Osteoblast (primary cell): ENCODE results near the gene COPS6. TPM values are rescaled to one million over a fixed set of nuclear protein-coding genes. Genes with fewer than 3 reads are reported as not detected.

Experiments used
- DNase-seq: peaks from one replicate; pipeline ENCODE4 v3.0.0; 2011; ENCODE audit warnings: low spot score, mixed read lengths; ENCODE audit not compliant: insufficient read length; ENCODE audit errors: missing footprints
- H2AFZ ChIP-seq: 2 replicates; pipeline ENCODE4 v1.6.0; 2011; ENCODE audit warnings: mild to moderate bottlenecking, low read length
- H3K27ac ChIP-seq: 2 replicates; pipeline ENCODE4 v1.5.1; 2011; ENCODE audit warnings: mild to moderate bottlenecking, low read depth, low read length, moderate library complexity
- H3K27me3 ChIP-seq: 2 replicates; pipeline ENCODE4 v1.6.0; 2012; ENCODE audit warnings: mild to moderate bottlenecking, control low read depth, inconsistent platforms, low read length, moderate library complexity; ENCODE audit not compliant: insufficient read depth
- H3K36me3 ChIP-seq: 2 replicates; pipeline ENCODE4 v1.5.1; 2011; ENCODE audit warnings: mild to moderate bottlenecking, low read length, control low read depth, moderate library complexity; ENCODE audit not compliant: insufficient read depth
- H3K4me1 ChIP-seq: 2 replicates; pipeline ENCODE4 v1.5.1; 2011; ENCODE audit warnings: mild to moderate bottlenecking, low read length, control low read depth, moderate library complexity; ENCODE audit not compliant: insufficient read depth
- H3K4me2 ChIP-seq: 2 replicates; pipeline ENCODE4 v1.6.0; 2011; ENCODE audit warnings: mild to moderate bottlenecking, low read length; ENCODE audit not compliant: insufficient read depth
- H3K4me3 ChIP-seq: fragments of 200-600 bp; sonication (generic); 3 replicates; pipeline ENCODE4 v1.5.1; 2012; ENCODE audit warnings: mild to moderate bottlenecking, low read length, inconsistent platforms; ENCODE audit not compliant: insufficient read depth
- H3K79me2 ChIP-seq: 2 replicates; pipeline ENCODE4 v1.6.0; 2012; ENCODE audit warnings: mild to moderate bottlenecking, low read length, control low read depth, inconsistent platforms; ENCODE audit not compliant: insufficient read depth
- H3K9me3 ChIP-seq: 2 replicates; pipeline ENCODE4 v1.5.1; 2011; ENCODE audit warnings: low read depth, low read length, control low read depth
- H4K20me1 ChIP-seq: 2 replicates; pipeline ENCODE4 v1.6.0; 2012; ENCODE audit warnings: mild to moderate bottlenecking, low read length, control low read depth; ENCODE audit not compliant: insufficient read depth
- total RNA-seq: library from RNA; depleted of rRNA; stranded (reverse); fragments of >200 nt; gene quantifications from 2 replicates; pipeline ENCODE4 v1.2.3, GENCODE V29; 2012
- TF ChIP-seq, protein P1 (sequence below): IDR thresholded peaks from 2 replicates; pipeline ENCODE4 v1.5.1; 2011; ENCODE audit warnings: mild to moderate bottlenecking, low read depth, low read length, moderate library complexity; ENCODE audit errors: extremely low read depth

The COPS6 gene
- total RNA-seq, 1 donor, result 45.6 TPM

DNA sequence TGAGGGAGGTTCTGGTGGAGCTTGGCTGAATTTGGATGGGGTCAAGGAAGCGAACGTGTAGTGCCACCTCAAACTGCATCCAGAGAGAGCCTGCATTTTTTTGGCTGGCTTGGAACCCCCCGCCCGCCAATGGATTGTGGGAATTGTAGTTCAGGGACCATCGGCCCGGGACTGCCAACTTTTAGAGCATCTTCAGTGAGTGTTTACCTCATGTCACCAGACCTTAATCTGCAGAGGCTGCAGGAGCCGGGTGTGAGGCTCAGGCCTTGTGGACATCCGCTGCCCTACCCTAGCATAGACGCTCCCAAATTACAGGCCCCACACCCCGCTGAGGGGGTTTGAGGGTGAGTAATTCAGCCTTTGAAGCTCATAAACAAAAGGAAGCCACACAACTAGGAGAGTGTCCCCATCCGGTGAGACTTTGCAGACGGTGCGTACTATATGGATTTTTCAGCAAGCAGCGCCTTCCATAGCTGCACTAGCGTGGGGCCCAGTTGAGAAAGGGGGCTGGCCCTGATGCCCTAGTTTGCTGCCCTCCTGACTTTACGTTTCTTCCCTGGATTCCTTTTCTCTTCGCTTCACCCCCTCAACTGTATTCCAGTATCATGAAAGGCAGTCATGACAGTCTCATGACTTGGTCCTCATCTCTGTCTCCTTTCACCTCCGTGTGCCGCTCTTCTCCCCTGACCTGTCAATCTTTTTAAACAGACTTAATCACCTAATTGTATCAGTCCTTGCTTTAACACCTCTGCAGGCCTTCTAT is 31.4 kb downstream of the COPS6 start:
- TF ChIP-seq, protein P1, sequence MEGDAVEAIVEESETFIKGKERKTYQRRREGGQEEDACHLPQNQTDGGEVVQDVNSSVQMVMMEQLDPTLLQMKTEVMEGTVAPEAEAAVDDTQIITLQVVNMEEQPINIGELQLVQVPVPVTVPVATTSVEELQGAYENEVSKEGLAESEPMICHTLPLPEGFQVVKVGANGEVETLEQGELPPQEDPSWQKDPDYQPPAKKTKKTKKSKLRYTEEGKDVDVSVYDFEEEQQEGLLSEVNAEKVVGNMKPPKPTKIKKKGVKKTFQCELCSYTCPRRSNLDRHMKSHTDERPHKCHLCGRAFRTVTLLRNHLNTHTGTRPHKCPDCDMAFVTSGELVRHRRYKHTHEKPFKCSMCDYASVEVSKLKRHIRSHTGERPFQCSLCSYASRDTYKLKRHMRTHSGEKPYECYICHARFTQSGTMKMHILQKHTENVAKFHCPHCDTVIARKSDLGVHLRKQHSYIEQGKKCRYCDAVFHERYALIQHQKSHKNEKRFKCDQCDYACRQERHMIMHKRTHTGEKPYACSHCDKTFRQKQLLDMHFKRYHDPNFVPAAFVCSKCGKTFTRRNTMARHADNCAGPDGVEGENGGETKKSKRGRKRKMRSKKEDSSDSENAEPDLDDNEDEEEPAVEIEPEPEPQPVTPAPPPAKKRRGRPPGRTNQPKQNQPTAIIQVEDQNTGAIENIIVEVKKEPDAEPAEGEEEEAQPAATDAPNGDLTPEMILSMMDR, result no peak
- peak; percentile 96 for DNase-seq
- Histone ChIP-seq H3K4me3 (peak overlapping the region; percentile 78), H3K4me2 (peak overlapping the region; percentile 95), H3K36me3 (peaks cover 13% of the 10 kb centered on the region), H3K79me2 (peaks cover 26% of the 10 kb centered on the region), H4K20me1 (no peaks in the 10 kb centered on the region), H3K9me3 (no peaks in the 10 kb centered on the region), H3K4me1 (peaks cover 18% of the 10 kb centered on the region), H3K27ac (peak overlapping the region; percentile 92), H2AFZ (peak overlapping the region; percentile 94), H3K27me3 (no peaks in the 10 kb centered on the region)

DNA sequence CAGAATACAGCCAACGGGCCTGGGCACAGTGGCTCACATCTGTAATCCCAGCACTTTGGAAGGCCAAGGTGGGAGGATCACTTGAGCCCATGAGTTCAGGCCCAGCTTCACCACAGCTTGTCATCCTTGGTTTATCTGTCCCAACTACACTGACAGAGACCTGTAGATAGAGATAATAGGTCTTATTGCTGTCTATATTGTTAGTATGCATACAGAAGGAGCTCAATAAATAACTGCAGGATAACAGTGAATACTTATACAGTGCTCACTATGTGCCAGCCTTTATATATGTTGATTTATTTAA is 31.9 kb downstream of the COPS6 start:
- no peak for DNase-seq
- Histone ChIP-seq H4K20me1 (no peaks in the 10 kb centered on the region), H3K36me3 (peaks cover 14% of the 10 kb centered on the region), H3K4me3 (peak overlapping the region; percentile 78), H3K4me1 (peaks cover 18% of the 10 kb centered on the region), H3K27ac (peak overlapping the region; percentile 92), H3K79me2 (peaks cover 26% of the 10 kb centered on the region), H3K4me2 (peak overlapping the region; percentile 95), H2AFZ (peak overlapping the region; percentile 94), H3K9me3 (no peaks in the 10 kb centered on the region), H3K27me3 (no peaks in the 10 kb centered on the region)
- TF ChIP-seq, protein P1, result no peak

DNA sequence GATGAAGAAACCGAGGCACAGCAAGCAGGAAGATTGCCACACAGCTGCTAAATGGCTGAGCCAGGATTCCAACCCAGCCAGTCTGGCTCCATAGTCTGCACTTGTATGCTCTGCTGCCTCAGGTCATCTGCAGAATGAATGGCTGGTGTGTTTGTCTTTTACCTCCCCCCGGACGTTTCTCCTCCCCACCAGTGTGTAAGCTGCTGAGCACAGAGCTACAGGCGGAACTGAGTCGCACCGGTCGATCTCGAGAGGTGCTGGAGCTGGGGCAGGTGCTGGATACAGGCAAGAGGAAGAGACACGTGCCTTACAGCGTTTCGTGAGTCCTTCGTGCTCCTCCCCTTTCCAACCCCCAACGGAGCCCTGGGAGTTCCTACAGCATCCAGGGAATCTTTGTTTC is 33.3 kb downstream of the COPS6 start:
- H3K36me3 ChIP-seq, result peaks cover 14% of the 10 kb centered on the region
- no peaks in the 10 kb centered on the region for H4K20me1 ChIP-seq
- H3K4me3 ChIP-seq, result no peak overlapping the region
- H3K9me3 ChIP-seq, result no peaks in the 10 kb centered on the region
- DNase-seq, result no peak
- peaks cover 18% of the 10 kb centered on the region for H3K4me1 ChIP-seq
- TF ChIP-seq, protein P1, result no peak
- H3K27ac ChIP-seq, result no peak overlapping the region
- H3K79me2 ChIP-seq, result peaks cover 26% of the 10 kb centered on the region
- no peak overlapping the region for H3K4me2 ChIP-seq
- H3K27me3 ChIP-seq, result no peaks in the 10 kb centered on the region
- H2AFZ ChIP-seq, result no peak overlapping the region

DNA sequence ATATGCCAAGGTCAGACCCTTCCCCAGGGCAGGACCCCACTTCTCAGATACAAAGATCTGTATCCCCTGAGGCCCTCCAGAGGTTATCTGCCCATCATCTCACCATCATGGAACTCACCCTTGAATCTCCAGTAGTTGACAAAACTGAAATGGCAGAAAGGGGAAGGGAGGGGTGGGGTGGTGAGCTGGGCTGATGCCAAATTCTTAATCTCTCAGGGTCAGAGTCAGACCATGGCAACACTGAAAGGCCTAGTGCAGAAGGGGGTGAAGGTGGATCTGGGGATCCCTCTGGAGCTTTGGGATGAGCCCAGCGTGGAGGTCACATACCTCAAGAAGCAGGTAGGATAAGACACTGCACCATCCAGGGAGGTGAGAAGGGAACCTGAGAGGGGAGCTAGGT is 33.8 kb downstream of the COPS6 start:
- H3K27ac ChIP-seq, result no peak overlapping the region
- peaks cover 18% of the 10 kb centered on the region for H3K4me1 ChIP-seq
- H3K4me2 ChIP-seq, result no peak overlapping the region
- H3K36me3 ChIP-seq, result peaks cover 14% of the 10 kb centered on the region
- TF ChIP-seq, protein P1, result no peak
- no peaks in the 10 kb centered on the region for H4K20me1 ChIP-seq
- H3K27me3 ChIP-seq, result no peaks in the 10 kb centered on the region
- no peak overlapping the region for H3K4me3 ChIP-seq
- DNase-seq, result no peak
- H2AFZ ChIP-seq, result no peak overlapping the region
- no peaks in the 10 kb centered on the region for H3K9me3 ChIP-seq
- H3K79me2 ChIP-seq, result peaks cover 26% of the 10 kb centered on the region
